CD4-positive, alpha-beta T cell treated with Interleukin-12 subunit alpha and Interleukin-12 subunit beta, for 1 hour (primary cell): ENCODE data around the gene COPS9.

Source experiments
- DNase-seq: peaks from one replicate; pipeline ENCODE4 v3.0.0-alpha.2; 2020

COPS9 gene

GRCh38 chr2:240165661-240166060, 29.6 kb upstream of the COPS9 start:
- no peak for DNase-seq

- no peak for DNase-seq
These were observed 28.9 kb upstream of the COPS9 start for GRCh38 chr2:240165034-240165433.

GRCh38 chr2:240164586-240164985, 28.5 kb upstream of the COPS9 start:
- no peak for DNase-seq

GRCh38 chr2:240163844-240164574, 27.9 kb upstream of the COPS9 start:
- DNase-seq, result no peak

- no peak for DNase-seq
These were observed 27.0 kb upstream of the COPS9 start for GRCh38 chr2:240162939-240163714.

- no peak for DNase-seq
These were observed 26.4 kb upstream of the COPS9 start for GRCh38 chr2:240162531-240162930.

- DNase-seq, result no peak
These were observed 25.9 kb upstream of the COPS9 start for GRCh38 chr2:240162032-240162431.

GRCh38 chr2:240161087-240161750, 25.1 kb upstream of the COPS9 start:
- no peak for DNase-seq

GRCh38 chr2:240160291-240161086, 24.4 kb upstream of the COPS9 start:
- no peak for DNase-seq

GRCh38 chr2:240159251-240159839, 23.2 kb upstream of the COPS9 start:
- DNase-seq, result no peak

- no peak for DNase-seq
These were observed 21.0 kb upstream of the COPS9 start for GRCh38 chr2:240157147-240157470.

- no peak for DNase-seq
These were observed 20.5 kb upstream of the COPS9 start for GRCh38 chr2:240156435-240157146.

GRCh38 chr2:240155745-240156390, 19.8 kb upstream of the COPS9 start:
- no peak for DNase-seq

GRCh38 chr2:240155048-240155744, 19.1 kb upstream of the COPS9 start:
- no peak for DNase-seq

GRCh38 chr2:240154606-240155005, 18.5 kb upstream of the COPS9 start:
- no peak for DNase-seq

GRCh38 chr2:240153418-240153817, 17.3 kb upstream of the COPS9 start:
- DNase-seq, result no peak

- no peak for DNase-seq
These were observed 15.4 kb upstream of the COPS9 start for GRCh38 chr2:240151477-240152031.

GRCh38 chr2:240149943-240150784, 14.1 kb upstream of the COPS9 start:
- DNase-seq, result peak; percentile 33

GRCh38 chr2:240147911-240148587, 11.9 kb upstream of the COPS9 start:
- no peak for DNase-seq
